GM19023 (cell line): ENCODE data around the gene FER.

Experiments used
- ATAC-seq: cut with Tn5 transposase; IDR thresholded peaks from one replicate; pipeline ENCODE4 v1.9.1; 2021; ENCODE audit warnings: mild to moderate bottlenecking, moderate library complexity; ENCODE audit not compliant: unreplicated experiment

FER gene

GRCh38 chr5:109224276-109224882, 476.7 kb downstream of the FER start:
- ATAC-seq = no peak

GRCh38 chr5:109225716-109226625, 478.3 kb downstream of the FER start:
- no peak for ATAC-seq

- ATAC-seq = no peak
These were observed 482.7 kb downstream of the FER start for GRCh38 chr5:109230369-109230768.

- ATAC-seq = no peak
These were observed 483.6 kb downstream of the FER start for GRCh38 chr5:109231331-109231730.

GRCh38 chr5:109234381-109234780, 486.7 kb downstream of the FER start:
- ATAC-seq = no peak

- ATAC-seq = no peak
These were observed 491.8 kb downstream of the FER start for GRCh38 chr5:109239456-109239855.

GRCh38 chr5:109242518-109242917, 494.8 kb downstream of the FER start:
- ATAC-seq = no peak

- no peak for ATAC-seq
These were observed 498.7 kb downstream of the FER start for GRCh38 chr5:109246395-109246794.
